ENCODE results near the gene KCNN4.

DNA sequence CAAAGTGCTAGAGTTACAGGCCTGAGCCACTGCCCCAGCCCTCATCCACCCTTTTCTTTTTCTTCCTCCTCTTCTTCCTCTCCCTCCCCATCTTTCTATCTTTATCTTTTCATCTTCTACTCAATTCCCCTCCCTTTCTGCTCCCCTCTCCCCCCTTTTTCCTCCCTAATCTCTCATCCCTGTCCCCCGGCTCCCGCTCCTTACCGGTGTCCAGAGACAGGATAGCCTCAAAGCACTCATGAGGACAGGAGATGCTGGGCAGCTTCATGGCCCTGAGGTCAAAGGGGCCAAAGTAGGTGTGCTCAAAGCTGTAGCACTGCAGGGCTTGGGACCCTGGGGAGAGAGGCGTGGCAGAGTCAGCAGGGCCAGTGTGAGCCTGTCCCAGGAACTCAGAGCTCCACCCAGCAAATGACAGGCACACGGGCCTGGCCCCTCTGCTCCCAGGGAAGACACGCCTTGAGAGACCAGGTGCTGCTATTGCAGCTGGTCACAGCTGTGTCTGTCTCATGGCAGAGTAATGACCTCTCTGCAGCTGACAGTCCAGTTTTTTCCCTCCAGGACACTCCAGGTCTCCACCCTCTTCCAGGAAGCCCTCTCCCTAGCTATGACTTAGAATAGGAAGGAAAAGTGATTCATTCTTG lies 18.8 kb upstream of the KCNN4 start:
- TF ChIP-seq, protein P1, sequence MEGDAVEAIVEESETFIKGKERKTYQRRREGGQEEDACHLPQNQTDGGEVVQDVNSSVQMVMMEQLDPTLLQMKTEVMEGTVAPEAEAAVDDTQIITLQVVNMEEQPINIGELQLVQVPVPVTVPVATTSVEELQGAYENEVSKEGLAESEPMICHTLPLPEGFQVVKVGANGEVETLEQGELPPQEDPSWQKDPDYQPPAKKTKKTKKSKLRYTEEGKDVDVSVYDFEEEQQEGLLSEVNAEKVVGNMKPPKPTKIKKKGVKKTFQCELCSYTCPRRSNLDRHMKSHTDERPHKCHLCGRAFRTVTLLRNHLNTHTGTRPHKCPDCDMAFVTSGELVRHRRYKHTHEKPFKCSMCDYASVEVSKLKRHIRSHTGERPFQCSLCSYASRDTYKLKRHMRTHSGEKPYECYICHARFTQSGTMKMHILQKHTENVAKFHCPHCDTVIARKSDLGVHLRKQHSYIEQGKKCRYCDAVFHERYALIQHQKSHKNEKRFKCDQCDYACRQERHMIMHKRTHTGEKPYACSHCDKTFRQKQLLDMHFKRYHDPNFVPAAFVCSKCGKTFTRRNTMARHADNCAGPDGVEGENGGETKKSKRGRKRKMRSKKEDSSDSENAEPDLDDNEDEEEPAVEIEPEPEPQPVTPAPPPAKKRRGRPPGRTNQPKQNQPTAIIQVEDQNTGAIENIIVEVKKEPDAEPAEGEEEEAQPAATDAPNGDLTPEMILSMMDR (IDR thresholded peaks at IDR 0.05 in 2 of 3, conservative IDR thresholded peaks at IDR 0.05 in 1 of 3; ENCODE audit: control insufficient read depth in 2 of 3, extremely low read depth in 1 of 3, insufficient read depth in 1 of 3, low read depth in 3 of 3, low read length in 3 of 3) = no peak
- TF ChIP-seq, protein P2, sequence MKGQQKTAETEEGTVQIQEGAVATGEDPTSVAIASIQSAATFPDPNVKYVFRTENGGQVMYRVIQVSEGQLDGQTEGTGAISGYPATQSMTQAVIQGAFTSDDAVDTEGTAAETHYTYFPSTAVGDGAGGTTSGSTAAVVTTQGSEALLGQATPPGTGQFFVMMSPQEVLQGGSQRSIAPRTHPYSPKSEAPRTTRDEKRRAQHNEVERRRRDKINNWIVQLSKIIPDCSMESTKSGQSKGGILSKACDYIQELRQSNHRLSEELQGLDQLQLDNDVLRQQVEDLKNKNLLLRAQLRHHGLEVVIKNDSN (IDR thresholded peaks at IDR 0.05; ENCODE audit: borderline replicate concordance, extremely low read length, insufficient read depth, low read depth, low read length) = no peak
- no peak for TF ChIP-seq CBFB (IDR thresholded peaks at IDR 0.05; ENCODE audit: low read depth)
- no peak for TF ChIP-seq ZNF384 (IDR thresholded peaks at IDR 0.05; ENCODE audit: borderline replicate concordance, low read depth, low read length)
- TF ChIP-seq, protein P3, sequence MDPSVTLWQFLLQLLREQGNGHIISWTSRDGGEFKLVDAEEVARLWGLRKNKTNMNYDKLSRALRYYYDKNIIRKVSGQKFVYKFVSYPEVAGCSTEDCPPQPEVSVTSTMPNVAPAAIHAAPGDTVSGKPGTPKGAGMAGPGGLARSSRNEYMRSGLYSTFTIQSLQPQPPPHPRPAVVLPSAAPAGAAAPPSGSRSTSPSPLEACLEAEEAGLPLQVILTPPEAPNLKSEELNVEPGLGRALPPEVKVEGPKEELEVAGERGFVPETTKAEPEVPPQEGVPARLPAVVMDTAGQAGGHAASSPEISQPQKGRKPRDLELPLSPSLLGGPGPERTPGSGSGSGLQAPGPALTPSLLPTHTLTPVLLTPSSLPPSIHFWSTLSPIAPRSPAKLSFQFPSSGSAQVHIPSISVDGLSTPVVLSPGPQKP (IDR thresholded peaks at IDR 0.05; ENCODE audit: low read depth, low read length) = no peak
- no peak for TF ChIP-seq HCFC1 (IDR thresholded peaks at IDR 0.05; ENCODE audit: low read length)
- TF ChIP-seq JUNB (IDR thresholded peaks at IDR 0.05) = no peak
- no peak for TF ChIP-seq SRF (IDR thresholded peaks at IDR 0.05; ENCODE audit: low read depth in 2 of 2, low read length in 2 of 2)
